K562 (cell line): ENCODE data around the gene FILIP1L. TPM values are rescaled to one million over a fixed set of nuclear protein-coding genes. Genes with fewer than 3 reads are reported as not detected.
A peak's percentile ranks its signal among the peaks of the same experiment; 100 is the strongest.

Source experiments
- ATAC-seq: fragments of 200-7000 bp; cut with Tn5 transposase; 3 replicates; pipeline ENCODE4 v1.9.1; 2020; ENCODE audit warnings: moderate library complexity
- BruUV-seq: library from RNA; stranded (reverse); fragments of 400-500 nt; replicated peaks from 2 replicates; lab custom pipeline; 2021; lab: Mats Ljungman, UMichigan
- CTCF ChIA-PET: fragments of 300-600 bp; formaldehyde crosslinking; extraction: SDS; loops from one replicate; lab custom pipeline; 2021; ENCODE audit warnings: low intra/inter-chr PET ratio; lab: Yijun Ruan, JAX
- POLR2A ChIA-PET: fragments of 300-600, 350-650 bp; sonication (Branson Sonifier 250); formaldehyde crosslinking; extraction: SDS; loops from one replicate; lab custom pipeline; 2021; ENCODE audit warnings: antibody characterized with exemption, inconsistent platforms; lab: Yijun Ruan, JAX
- DNase-seq, 4 experiments: peaks; one replicate each; pipeline versions ENCODE4 v3.0.0 to v3.0.0-alpha.2; 2011 to 2018; ENCODE audit warnings: low spot score in 3 of 4, mixed read lengths in 3 of 4; ENCODE audit errors: extremely low read depth in 1 of 4
- FAIRE-seq: peaks from 2 replicates; lab custom pipeline; 2011; peaks lifted over from hg19 to GRCh38; lab: Jason Lieb, UNC
- H2AFZ ChIP-seq: 2 replicates; pipeline ENCODE4 v1.6.0; 2011; ENCODE audit warnings: low read depth, low read length, control low read depth, inconsistent platforms
- H3K27ac ChIP-seq: fragments of 200-600 bp; 3 replicates; pipeline ENCODE4 v1.8.0; 2011; ENCODE audit warnings: low read depth, mild to moderate bottlenecking, control low read depth, inconsistent platforms, low read length, moderate library complexity, mixed read lengths; ENCODE audit errors: extremely low read depth
- H3K27me3 ChIP-seq, 2 experiments: fragments of 300-600 bp in 1 of 2; 2 replicates in 1 of 2; 3 replicates in 1 of 2; pipeline versions ENCODE4 v1.6.0 to v1.8.0; 2011; ENCODE audit warnings: inconsistent platforms in 2 of 2, low read length in 2 of 2, mild to moderate bottlenecking in 1 of 2, mixed read lengths in 1 of 2, moderate library complexity in 1 of 2; ENCODE audit not compliant: control insufficient read depth in 2 of 2, insufficient read depth in 2 of 2
- H3K36me3 ChIP-seq: fragments of 300-600 bp; 3 replicates; pipeline ENCODE4 v1.8.0; 2011; ENCODE audit warnings: mild to moderate bottlenecking, low read length, inconsistent platforms; ENCODE audit not compliant: control insufficient read depth, insufficient read depth
- H3K4me1 ChIP-seq, 2 experiments: fragments of 200-600 bp in 1 of 2; replicated peaks in 1 of 2; 2 replicates in 1 of 2; 3 replicates in 1 of 2; pipeline versions ENCODE4 v1.5.1 to v1.8.0; 2011; ENCODE audit warnings: inconsistent platforms in 2 of 2, low read length in 2 of 2, mild to moderate bottlenecking in 1 of 2, mixed read lengths in 1 of 2, moderate library complexity in 1 of 2; ENCODE audit not compliant: control insufficient read depth in 2 of 2, insufficient read depth in 2 of 2
- H3K4me2 ChIP-seq: 2 replicates; pipeline ENCODE4 v1.6.1; 2011; ENCODE audit warnings: low read length, control low read depth, inconsistent platforms, mixed read lengths; ENCODE audit not compliant: insufficient read depth
- H3K4me3 ChIP-seq: fragments of 200-600 bp; sonication (generic), shearing (Covaris generic); 2 replicates; pipeline ENCODE4 v1.5.1; 2016; ENCODE audit warnings: control low read depth, inconsistent platforms
- H3K79me2 ChIP-seq: fragments of 200-600 bp; 3 replicates; pipeline ENCODE4 v1.8.0; 2011; ENCODE audit warnings: low read length, inconsistent platforms; ENCODE audit not compliant: control insufficient read depth, insufficient read depth
- H3K9ac ChIP-seq, 2 experiments: 2 replicates each; pipeline versions ENCODE4 v1.6.0 to v1.6.1; 2011; ENCODE audit warnings: low read depth in 2 of 2, low read length in 2 of 2, control low read depth in 1 of 2, inconsistent platforms in 1 of 2, mild to moderate bottlenecking in 1 of 2, mixed read lengths in 1 of 2; ENCODE audit not compliant: insufficient read depth in 1 of 2
- H3K9me1 ChIP-seq: one replicate; pipeline ENCODE4 v1.6.0; 2011; ENCODE audit warnings: inconsistent platforms, mild to moderate bottlenecking, low read length, moderate library complexity; ENCODE audit not compliant: control insufficient read depth, insufficient read depth
- H3K9me3 ChIP-seq: replicated peaks from 2 replicates; pipeline ENCODE4 v1.5.1; 2011; ENCODE audit warnings: low read depth, low read length, inconsistent platforms; ENCODE audit not compliant: control insufficient read depth, insufficient read depth
- H4K20me1 ChIP-seq: replicated peaks from 2 replicates; pipeline ENCODE4 v1.6.1; 2011; ENCODE audit warnings: low read length, inconsistent platforms, mixed read lengths; ENCODE audit not compliant: control insufficient read depth, insufficient read depth
- CEBPB ChIP-seq: fragments of 450-650 bp; IDR thresholded peaks from 2 replicates; pipeline ENCODE4 v1.6.1; 2016; ENCODE audit warnings: missing genetic modification characterization, missing compliant biosample characterization
- CEBPG ChIP-seq, 3 experiments: fragments of 200-800 bp in 1 of 3; sonication (Bioruptor generic) in 1 of 3; sonication (generic) in 1 of 3; formaldehyde crosslinking in 1 of 3; IDR thresholded peaks in 2 of 3; conservative IDR thresholded peaks in 1 of 3; 2 replicates each; pipeline versions ENCODE4 v1.6.1 to v1.8.0; 2016 to 2022; ENCODE audit warnings: missing compliant biosample characterization in 2 of 3, missing genetic modification characterization in 2 of 3, mild to moderate bottlenecking in 1 of 3, missing genetic modification reagents in 1 of 3
- HDAC3 ChIP-seq: fragments of 450-650 bp; IDR thresholded peaks from 2 replicates; pipeline ENCODE4 v1.6.1; 2018; ENCODE audit warnings: borderline replicate concordance, mild to moderate bottlenecking, moderate library complexity; ENCODE audit not compliant: partially characterized antibody
- MEIS2 ChIP-seq: fragments of 450-650 bp; IDR thresholded peaks from 2 replicates; pipeline ENCODE4 v1.6.1; 2014; ENCODE audit warnings: mild to moderate bottlenecking; ENCODE audit not compliant: partially characterized antibody
- NONO ChIP-seq, 2 experiments: fragments of 200-400 bp in 1 of 2; fragments of 450-650 bp in 1 of 2; formaldehyde crosslinking in 1 of 2; IDR thresholded peaks; 2 replicates each; pipeline ENCODE4 v1.6.1; 2017; ENCODE audit warnings: low read depth in 2 of 2, mild to moderate bottlenecking in 2 of 2, moderate library complexity in 2 of 2, low read length in 1 of 2
- RFX1 ChIP-seq: fragments of 450-650 bp; IDR thresholded peaks from 2 replicates; pipeline ENCODE4 v1.6.1; 2016; ENCODE audit warnings: mild to moderate bottlenecking, moderate library complexity
- SMARCA4 ChIP-seq: fragments of 450-650 bp; IDR thresholded peaks from 2 replicates; pipeline ENCODE4 v1.6.1; 2016
- ZNF589 ChIP-seq: fragments of 200-800 bp; sonication (Bioruptor generic); IDR thresholded peaks from 2 replicates; pipeline ENCODE4 v1.6.1; 2016; ENCODE audit warnings: low read depth, missing genetic modification characterization, missing compliant biosample characterization
- WGBS: fragments of 100-300 bp; shearing (Covaris generic); methylation state at CpG from one replicate; pipeline ENCODE4 v1.1.6; 2016; ENCODE audit warnings: low coverage, mixed read lengths; ENCODE audit not compliant: insufficient coverage; ENCODE audit errors: missing lambda C conversion rate; 5-methylcytosine and 5-hydroxymethylcytosine counted together
- in situ Hi-C: fragments of 300-500 bp; cut with MboI; formaldehyde crosslinking; loops from 4 replicates; pipeline ENCODE4 v1.15.0; 2018; ENCODE audit warnings: inconsistent platforms, mixed read lengths
- intact Hi-C: fragments of 100-400 bp; cut with micrococcal nuclease; formaldehyde crosslinking; loops from 2 replicates; pipeline ENCODE4 v1.14.2; 2022
- polyA plus RNA-seq, 8 experiments: library from polyadenylated mRNA; depleted of rRNA in 4 of 8; stranded (reverse) in 5 of 8; unstranded in 3 of 8; fragments of >200 nt; fragmentation: Nextera tagmentation in 2 of 8; fragmentation: Illumina TruSeq in 1 of 8; extraction: Ambion mirVana in 2 of 8; extraction: Trizol in 1 of 8; gene quantifications; 2 replicates each; pipeline versions ENCODE4 v1.2.1 to v1.2.3, GENCODE V29; 2011 to 2014; ENCODE audit warnings: inconsistent platforms in 1 of 8, missing spikeins in 1 of 8
- total RNA-seq, 7 experiments: library from RNA; depleted of rRNA in 6 of 7; stranded (reverse); fragments of >200 nt in 6 of 7; fragmentation: Illumina TruSeq in 2 of 7; extraction: Trizol in 2 of 7; gene quantifications; 2 replicates each; pipeline versions ENCODE4 v1.2.1 to v1.2.3, GENCODE V29; 2011 to 2021; ENCODE audit warnings: low replicate concordance in 1 of 7
- TF ChIP-seq, protein P1 (sequence below), 3 experiments: fragments of 200-800 bp in 1 of 3; fragments of 250-450 bp in 1 of 3; fragments of 450-650 bp in 1 of 3; sonication (Bioruptor Pico) in 1 of 3; sonication (Bioruptor generic) in 1 of 3; formaldehyde crosslinking in 1 of 3; IDR thresholded peaks; 2 replicates each; pipeline versions ENCODE4 v1.6.1 to v1.8.0; 2016 to 2022; ENCODE audit warnings: mild to moderate bottlenecking in 2 of 3, missing genetic modification characterization in 2 of 3, missing compliant biosample characterization in 1 of 3, moderate library complexity in 1 of 3

FILIP1L gene
- total and polyA plus RNA-seq, 9 of the 15 experiments (the other 6 are each of a cell fraction or from before 2014, with no cell fraction given) = 0.50 to 2.1 (median 1.1) TPM

DNA sequence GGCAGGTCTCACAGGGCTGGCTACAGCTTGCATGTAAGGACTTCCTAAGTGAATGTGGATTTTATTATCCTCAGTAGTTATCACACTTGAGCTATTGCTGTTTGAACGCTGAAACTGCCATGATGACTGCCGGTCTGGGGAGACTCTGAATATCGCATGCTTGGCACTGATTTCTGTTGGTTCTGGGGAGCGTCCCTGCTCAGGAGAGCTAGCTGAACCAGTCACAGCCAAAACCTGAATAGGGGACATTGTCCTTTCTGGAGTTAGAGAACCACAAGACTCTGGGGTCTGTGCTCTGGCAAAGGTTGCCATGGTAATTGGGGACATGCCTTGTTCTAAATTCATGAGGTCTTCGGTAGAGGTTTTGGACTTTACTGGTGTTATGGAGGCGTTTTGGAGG, 265.9 kb downstream of the FILIP1L start:
- H3K9me3 ChIP-seq = no peaks in the 10 kb centered on the region
- 0 out of 2 replicates have a peak, but pooled peaks cover 4% of the 10 kb centered on the region for H4K20me1 ChIP-seq
- FAIRE-seq = no peak
- no TSS peak for BruUV-seq
- no peak overlapping the region for H3K4me3 ChIP-seq
- no peak for DNase-seq
- in situ Hi-C loops = loop anchor here (25.0 kb wide), 2 partner anchors 214 to 764 kb away; partner anchors contain the start of gene ADGRG7
- TF ChIP-seq SMARCA4 (no peak), ZNF589 (no peak), RFX1 (0 out of 2 replicates have a peak, but pooled peaks have one; percentile 28), NONO (IDR thresholded peaks at IDR 0.05; ENCODE audit: low read depth in 2 of 2, low read length in 1 of 2) (no peak)
- TF ChIP-seq, all 486 proteins: peak for 1
- no peak overlapping the region for H3K4me2 ChIP-seq
- no peak for ATAC-seq
- H3K79me2 ChIP-seq = peaks cover 76% of the 10 kb centered on the region
- no peak overlapping the region for H3K27ac ChIP-seq
- intact Hi-C loops = loop anchor here (10.0 kb wide), 1 partner anchor 156 kb away; no protein-coding TSS in a partner anchor
- no peak overlapping the region for H2AFZ ChIP-seq
- H3K27me3 ChIP-seq = no peaks in the 10 kb centered on the region
- ChIA-PET POLR2A (no interaction called here), CTCF (no interaction called here)
- H3K9me1 ChIP-seq = no peaks in the 10 kb centered on the region
- no peaks in the 10 kb centered on the region for H3K36me3 ChIP-seq
- WGBS = 73% methylated on average over 5 of the region's 6 CpGs
- peaks cover 0 to 7% of the 10 kb centered on the region in 2 experiments; a peak in 1 of 5 replicates for H3K4me1 ChIP-seq
- no peak overlapping the region for H3K9ac ChIP-seq

DNA sequence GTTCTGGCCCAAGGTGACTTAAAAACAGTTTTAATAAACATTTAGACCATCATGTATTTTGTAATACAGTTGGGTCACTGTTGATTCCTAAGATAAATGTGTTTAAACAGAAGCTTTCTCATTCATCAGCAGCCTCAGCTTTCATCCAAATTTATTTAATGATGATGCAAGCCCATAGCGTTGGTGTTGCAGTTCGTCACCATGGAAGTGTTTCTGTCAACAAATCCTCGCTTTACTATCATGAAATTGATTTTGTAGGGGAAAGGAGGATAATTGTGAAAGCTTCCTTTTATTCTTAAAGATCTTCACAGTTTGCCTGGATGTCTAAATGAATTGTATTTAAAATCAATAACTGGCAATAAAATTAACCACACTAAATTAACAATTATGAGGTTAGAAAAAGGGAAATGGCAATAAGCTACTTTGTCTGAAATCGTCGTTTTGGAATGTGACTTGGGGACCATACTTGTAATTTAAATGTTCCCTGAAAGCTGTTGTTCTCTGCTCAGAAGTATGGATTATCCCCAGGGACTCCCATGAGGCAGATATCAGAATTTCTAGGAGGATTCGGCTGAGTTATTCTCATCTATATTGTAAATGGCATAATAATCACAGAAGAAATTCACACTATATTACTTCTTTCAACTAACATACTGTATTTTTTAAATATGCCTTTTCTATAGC, 267.7 kb downstream of the FILIP1L start:
- H3K4me1 ChIP-seq = peaks cover 0 to 7% of the 10 kb centered on the region in 2 experiments; a peak in 1 of 5 replicates
- DNase-seq (no peak), FAIRE-seq (no peak), ATAC-seq (no peak)
- H3K27me3 ChIP-seq = no peaks in the 10 kb centered on the region
- no peak overlapping the region for H2AFZ ChIP-seq
- H3K9ac ChIP-seq = no peak overlapping the region
- no peak overlapping the region for H3K27ac ChIP-seq
- BruUV-seq = no TSS peak
- intact Hi-C loops (loop anchor here (10.0 kb wide), 1 partner anchor 158 kb away; no protein-coding TSS in a partner anchor), in situ Hi-C loops (loop anchor here (25.0 kb wide), 2 partner anchors 216 to 766 kb away; partner anchors contain the start of gene ADGRG7)
- peaks cover 71% of the 10 kb centered on the region for H3K79me2 ChIP-seq
- ChIA-PET CTCF (no interaction called here), POLR2A (interaction anchor here (0.7 kb wide), 1 partner anchor 25 kb away, joined by 3 read pairs; no protein-coding TSS in a partner anchor)
- H3K9me3 ChIP-seq = no peaks in the 10 kb centered on the region
- 0 out of 2 replicates have a peak, but pooled peaks cover 4% of the 10 kb centered on the region for H4K20me1 ChIP-seq
- no peaks in the 10 kb centered on the region for H3K9me1 ChIP-seq
- H3K4me2 ChIP-seq = no peak overlapping the region
- no peak overlapping the region for H3K4me3 ChIP-seq
- no peaks in the 10 kb centered on the region for H3K36me3 ChIP-seq
- 73% methylated on average over 6 of the region's 6 CpGs for WGBS
- peak; percentile 37; the same call in 1 of the 2 replicates for TF ChIP-seq CEBPG (CRISPR knock-in tag; IDR thresholded peaks at IDR 0.05)
- peak; percentile 54 to 75 for TF ChIP-seq CEBPG (tag; conservative IDR thresholded peaks at IDR 0.05 in 1 of 2, IDR thresholded peaks at IDR 0.05 in 1 of 2)
- TF ChIP-seq, protein P1, sequence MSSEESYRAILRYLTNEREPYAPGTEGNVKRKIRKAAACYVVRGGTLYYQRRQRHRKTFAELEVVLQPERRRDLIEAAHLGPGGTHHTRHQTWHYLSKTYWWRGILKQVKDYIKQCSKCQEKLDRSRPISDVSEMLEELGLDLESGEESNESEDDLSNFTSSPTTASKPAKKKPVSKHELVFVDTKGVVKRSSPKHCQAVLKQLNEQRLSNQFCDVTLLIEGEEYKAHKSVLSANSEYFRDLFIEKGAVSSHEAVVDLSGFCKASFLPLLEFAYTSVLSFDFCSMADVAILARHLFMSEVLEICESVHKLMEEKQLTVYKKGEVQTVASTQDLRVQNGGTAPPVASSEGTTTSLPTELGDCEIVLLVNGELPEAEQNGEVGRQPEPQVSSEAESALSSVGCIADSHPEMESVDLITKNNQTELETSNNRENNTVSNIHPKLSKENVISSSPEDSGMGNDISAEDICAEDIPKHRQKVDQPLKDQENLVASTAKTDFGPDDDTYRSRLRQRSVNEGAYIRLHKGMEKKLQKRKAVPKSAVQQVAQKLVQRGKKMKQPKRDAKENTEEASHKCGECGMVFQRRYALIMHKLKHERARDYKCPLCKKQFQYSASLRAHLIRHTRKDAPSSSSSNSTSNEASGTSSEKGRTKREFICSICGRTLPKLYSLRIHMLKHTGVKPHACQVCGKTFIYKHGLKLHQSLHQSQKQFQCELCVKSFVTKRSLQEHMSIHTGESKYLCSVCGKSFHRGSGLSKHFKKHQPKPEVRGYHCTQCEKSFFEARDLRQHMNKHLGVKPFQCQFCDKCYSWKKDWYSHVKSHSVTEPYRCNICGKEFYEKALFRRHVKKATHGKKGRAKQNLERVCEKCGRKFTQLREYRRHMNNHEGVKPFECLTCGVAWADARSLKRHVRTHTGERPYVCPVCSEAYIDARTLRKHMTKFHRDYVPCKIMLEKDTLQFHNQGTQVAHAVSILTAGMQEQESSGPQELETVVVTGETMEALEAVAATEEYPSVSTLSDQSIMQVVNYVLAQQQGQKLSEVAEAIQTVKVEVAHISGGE (CRISPR knock-in tag; IDR thresholded peaks at IDR 0.05) = no peak
- TF ChIP-seq CEBPB (tag) = peak; percentile 48; the same call in 1 of the 2 replicates
- no peak for TF ChIP-seq HDAC3
- peak; percentile 36; the same call in 1 of the 2 replicates for TF ChIP-seq RFX1
- peak; percentile 1 for TF ChIP-seq MEIS2
